Stimulated activated CD4-positive, alpha-beta T cell treated with anti-CD3 and anti-CD28 coated beads, Interleukin-1b, Interleukin-23, amount 100 ng/mL, for 4 hours (primary cell): ENCODE data around the gene FIGN.

ENCODE experiments used
- DNase-seq, 2 donors: peaks; one replicate each; pipeline ENCODE4 v3.0.0-alpha.2; 2020; ENCODE audit warnings: low read depth in 2 of 2

The FIGN gene

GRCh38 chr2:163736433-163737189 lies 803 bp upstream of the FIGN start:
- DNase-seq = no peak

GRCh38 chr2:163734881-163735684 lies 725 bp downstream of the FIGN start:
- no peak for DNase-seq

- no peak for DNase-seq
These were observed 1.4 kb downstream of the FIGN start for GRCh38 chr2:163734401-163734800.

GRCh38 chr2:163733956-163734355 lies 1.9 kb downstream of the FIGN start:
- DNase-seq = no peak

- no peak for DNase-seq
These were observed 2.4 kb downstream of the FIGN start for GRCh38 chr2:163733301-163733938.

- DNase-seq = no peak
These were observed 3.1 kb downstream of the FIGN start for GRCh38 chr2:163732727-163733126.

GRCh38 chr2:163731735-163732134 lies 4.1 kb downstream of the FIGN start:
- DNase-seq = no peak

- DNase-seq = no peak
These were observed 5.3 kb downstream of the FIGN start for GRCh38 chr2:163730556-163730955.

- no peak for DNase-seq
These were observed 6.1 kb downstream of the FIGN start for GRCh38 chr2:163729636-163730273.

- no peak for DNase-seq
These were observed 11.9 kb downstream of the FIGN start for GRCh38 chr2:163723881-163724280.

- DNase-seq = no peak
These were observed 12.5 kb downstream of the FIGN start for GRCh38 chr2:163723348-163723747.

GRCh38 chr2:163719331-163719730 lies 16.5 kb downstream of the FIGN start:
- no peak for DNase-seq

GRCh38 chr2:163717993-163718680 lies 17.7 kb downstream of the FIGN start:
- no peak for DNase-seq

- no peak for DNase-seq
These were observed 18.3 kb downstream of the FIGN start for GRCh38 chr2:163717515-163717914.

- no peak for DNase-seq
These were observed 19.7 kb downstream of the FIGN start for GRCh38 chr2:163716101-163716500.

- no peak for DNase-seq
These were observed 20.1 kb downstream of the FIGN start for GRCh38 chr2:163715668-163716067.

- no peak for DNase-seq
These were observed 20.6 kb downstream of the FIGN start for GRCh38 chr2:163715199-163715598.

GRCh38 chr2:163713534-163714311 lies 22.1 kb downstream of the FIGN start:
- DNase-seq = no peak

GRCh38 chr2:163711699-163712098 lies 24.1 kb downstream of the FIGN start:
- DNase-seq = no peak

GRCh38 chr2:163711258-163711657 lies 24.6 kb downstream of the FIGN start:
- no peak for DNase-seq

GRCh38 chr2:163709270-163709669 lies 26.5 kb downstream of the FIGN start:
- no peak for DNase-seq
